HCT116 (cell line): Measurements from ENCODE around the gene LHX4. TPM values are rescaled to one million over a fixed set of nuclear protein-coding genes. Genes with fewer than 3 reads are reported as not detected.

Source experiments
- ATAC-seq: fragments of 200-7000 bp; cut with Tn5 transposase; 2 replicates; pipeline ENCODE4 v1.9.1; 2020; ENCODE audit warnings: mild to moderate bottlenecking, moderate library complexity
- BruUV-seq: library from RNA; stranded (reverse); fragments of 400-500 nt; replicated peaks from 2 replicates; lab custom pipeline; 2021; lab: Mats Ljungman, UMichigan
- CTCF ChIA-PET: fragments of 300-600 bp; sonication (Branson Sonifier 250); formaldehyde crosslinking; loops from one replicate; lab custom pipeline; 2021; ENCODE audit warnings: antibody characterized with exemption; lab: Charles Lee
- POLR2A ChIA-PET: fragments of 300-600, 350-600 bp; sonication (Branson Sonifier 250); formaldehyde crosslinking; loops from one replicate; lab custom pipeline; 2021; ENCODE audit warnings: antibody characterized with exemption; lab: Charles Lee
- RAD21 ChIA-PET, 2 experiments: fragments of 300-600 bp; sonication (Branson Sonifier 250); formaldehyde crosslinking; loops; one replicate each; lab custom pipeline; 2023; ENCODE audit warnings: low total read pairs in 2 of 2; ENCODE audit not compliant: uncharacterized antibody in 2 of 2, unreplicated experiment in 2 of 2, low non-redundant PET in 1 of 2; lab: Charles Lee
- DNase-seq: peaks from one replicate; pipeline ENCODE4 v3.0.0-alpha.2; 2010; ENCODE audit warnings: low read depth, low spot score
- H2AFZ ChIP-seq: fragments of 200-600 bp; shearing (Covaris generic), sonication (generic); 2 replicates; pipeline ENCODE4 v1.6.1; 2017; ENCODE audit warnings: low read depth, mixed run types, mixed read lengths, antibody characterized with exemption, low read length; ENCODE audit not compliant: poor library complexity, severe bottlenecking
- H3K27ac ChIP-seq: 2 replicates; pipeline ENCODE4 v1.5.1; 2012; ENCODE audit warnings: low read depth, low read length
- H3K27me3 ChIP-seq: fragments of 200-600 bp; sonication (generic); 2 replicates; pipeline ENCODE4 v1.6.1; 2016; ENCODE audit warnings: mixed run types, low read length, mixed read lengths; ENCODE audit not compliant: insufficient read depth
- H3K36me3 ChIP-seq, 2 experiments: fragments of 200-500 bp in 1 of 2; fragments of 200-600 bp in 1 of 2; sonication (Bioruptor generic) in 1 of 2; sonication (generic) in 1 of 2; 2 replicates each; pipeline versions ENCODE4 v1.5.1 to v1.6.1; 2014 to 2016; ENCODE audit warnings: low read length in 2 of 2, inconsistent platforms in 1 of 2, mixed read lengths in 1 of 2, mixed run types in 1 of 2; ENCODE audit not compliant: insufficient read depth in 2 of 2, control insufficient read depth in 1 of 2
- H3K4me1 ChIP-seq, 2 experiments: fragments of 200-600 bp in 1 of 2; sonication (generic) in 1 of 2; 2 replicates each; pipeline versions ENCODE4 v1.5.1 to v1.6.1; 2012 to 2017; ENCODE audit warnings: low read length in 2 of 2, inconsistent platforms in 1 of 2, mild to moderate bottlenecking in 1 of 2, mixed read lengths in 1 of 2, mixed run types in 1 of 2, moderate library complexity in 1 of 2; ENCODE audit not compliant: insufficient read depth in 2 of 2, control insufficient read depth in 1 of 2
- H3K4me2 ChIP-seq: fragments of 200-600 bp; sonication (generic); 2 replicates; pipeline ENCODE4 v1.6.1; 2017; ENCODE audit warnings: mixed run types, low read length, mixed read lengths
- H3K4me3 ChIP-seq, 2 experiments: fragments of 200-600 bp in 1 of 2; sonication (generic) in 1 of 2; replicated peaks in 1 of 2; 2 replicates each; pipeline ENCODE4 v1.5.1; 2011 to 2016; ENCODE audit warnings: low read length in 2 of 2, control low read depth in 1 of 2, low read depth in 1 of 2, mild to moderate bottlenecking in 1 of 2, mixed read lengths in 1 of 2, mixed run types in 1 of 2
- H3K79me2 ChIP-seq: fragments of 200-600 bp; sonication (generic); 2 replicates; pipeline ENCODE4 v1.6.1; 2017; ENCODE audit warnings: mild to moderate bottlenecking, mixed run types, low read length, moderate library complexity, mixed read lengths; ENCODE audit not compliant: insufficient read depth
- H3K9ac ChIP-seq: fragments of 200-600 bp; sonication (generic); 2 replicates; pipeline ENCODE4 v1.6.1; 2016; ENCODE audit warnings: low read length, mixed read lengths
- H3K9me2 ChIP-seq: fragments of 200-600 bp; sonication (generic), shearing (Covaris generic); 2 replicates; pipeline ENCODE4 v1.6.1; 2017; ENCODE audit warnings: mixed run types, mild to moderate bottlenecking, moderate library complexity; ENCODE audit not compliant: insufficient read depth
- H3K9me3 ChIP-seq, 2 experiments: fragments of 200-500 bp in 1 of 2; fragments of 200-600 bp in 1 of 2; sonication (Bioruptor generic) in 1 of 2; sonication (generic) in 1 of 2; 2 replicates each; pipeline ENCODE4 v1.6.1; 2014 to 2017; ENCODE audit warnings: low read length in 2 of 2, mixed read lengths in 2 of 2, inconsistent platforms in 1 of 2, low read depth in 1 of 2, mild to moderate bottlenecking in 1 of 2, mixed run types in 1 of 2, moderate library complexity in 1 of 2; ENCODE audit not compliant: control insufficient read depth in 1 of 2, insufficient read depth in 1 of 2
- H4K20me1 ChIP-seq: fragments of 200-600 bp; sonication (generic), shearing (Covaris generic); 2 replicates; pipeline ENCODE4 v1.6.1; 2017; ENCODE audit warnings: mixed run types, mild to moderate bottlenecking, moderate library complexity; ENCODE audit not compliant: insufficient read depth
- CBX3 ChIP-seq: IDR thresholded peaks from 2 replicates; pipeline ENCODE4 v1.6.1; 2012; ENCODE audit warnings: low read depth
- CEBPB ChIP-seq: IDR thresholded peaks from 2 replicates; pipeline ENCODE4 v1.6.1; 2012; ENCODE audit warnings: low read depth
- ELF1 ChIP-seq: IDR thresholded peaks from 2 replicates; pipeline ENCODE4 v1.6.1; 2012; ENCODE audit warnings: low read depth, borderline replicate concordance
- FOSL1 ChIP-seq: IDR thresholded peaks from 2 replicates; pipeline ENCODE4 v1.6.1; 2012; ENCODE audit warnings: low read depth
- POLR2A ChIP-seq: IDR thresholded peaks from 2 replicates; pipeline ENCODE4 v1.7.0; 2011; ENCODE audit warnings: borderline replicate concordance; ENCODE audit not compliant: insufficient read depth, insufficient read length; ENCODE audit errors: extremely low read depth
- POLR2AphosphoS5 ChIP-seq: IDR thresholded peaks from 2 replicates; pipeline ENCODE4 v1.6.1; 2011; ENCODE audit warnings: mild to moderate bottlenecking, low read depth, low read length, moderate library complexity
- SIN3A ChIP-seq: IDR thresholded peaks from 2 replicates; pipeline ENCODE4 v1.6.1; 2012; ENCODE audit warnings: low read depth
- TCF7L2 ChIP-seq: IDR thresholded peaks from 2 replicates; pipeline ENCODE4 v1.7.0; 2011; ENCODE audit warnings: borderline replicate concordance, inconsistent platforms; ENCODE audit not compliant: insufficient read depth, insufficient read length; ENCODE audit errors: extremely low read depth
- intact Hi-C: fragments of 100-400 bp; cut with micrococcal nuclease; formaldehyde crosslinking; loops from 2 replicates; pipeline ENCODE4 v1.10.0; 2022
- total RNA-seq: library from RNA; stranded (reverse); gene quantifications from one replicate; pipeline ENCODE4 v1.2.1, GENCODE V29; 2021; ENCODE audit not compliant: unreplicated experiment
- TF ChIP-seq, protein P1 (sequence below), 3 experiments: fragments of 200-600 bp in 1 of 3; sonication (generic) in 1 of 3; IDR thresholded peaks in 2 of 3; conservative IDR thresholded peaks in 1 of 3; 2 replicates each; pipeline ENCODE4 v1.5.1; 2012 to 2017; ENCODE audit warnings: low read depth in 2 of 3, low read length in 2 of 3, antibody characterized with exemption in 1 of 3, borderline replicate concordance in 1 of 3, control low read depth in 1 of 3, mild to moderate bottlenecking in 1 of 3, mixed read lengths in 1 of 3, mixed run types in 1 of 3, moderate library complexity in 1 of 3; ENCODE audit not compliant: insufficient read depth in 1 of 3
- TF ChIP-seq, protein P2 (sequence below): IDR thresholded peaks from 2 replicates; pipeline ENCODE4 v1.6.1; 2012

Gene LHX4
- total RNA-seq, 1 experiment from 2014 or later: 0.44 TPM

DNA sequence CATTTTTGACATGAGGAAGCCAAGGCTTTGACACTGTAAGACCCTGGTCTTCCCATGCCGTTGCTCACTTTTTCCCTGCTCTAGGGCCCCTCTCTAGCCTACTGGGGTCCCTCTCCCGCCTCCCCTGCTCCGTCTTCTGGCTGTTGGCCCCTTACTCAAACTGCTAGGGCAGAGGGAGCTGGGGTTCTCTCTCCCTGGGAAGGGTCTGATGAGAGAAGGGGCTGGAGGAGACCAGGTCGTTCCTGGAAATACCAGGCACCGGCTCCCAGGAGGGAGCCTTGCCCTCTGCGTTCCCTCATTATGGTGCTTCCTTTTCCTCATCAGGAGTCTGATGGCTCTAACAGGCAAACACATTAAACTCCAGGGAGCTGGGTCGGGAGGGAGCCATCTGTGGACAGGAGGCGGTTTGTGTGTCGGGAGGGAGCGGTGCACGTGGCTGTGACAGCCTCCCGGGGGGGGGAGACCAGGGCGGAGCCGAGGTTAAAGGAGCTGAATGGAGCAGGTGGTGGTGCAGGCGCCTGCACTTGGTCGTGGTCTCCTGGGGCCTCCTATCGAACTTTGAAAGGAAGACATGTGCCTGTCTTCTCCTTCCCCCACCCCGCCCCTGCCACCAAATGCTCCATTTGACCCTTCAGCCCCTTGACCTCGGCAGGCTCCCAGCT is 35.4 kb upstream of the LHX4 start:
- RAD21 ChIA-PET: no interaction called here

More for the DNA sequence above, 35.4 kb upstream of the LHX4 start:
- CTCF ChIA-PET: no interaction called here
- Histone ChIP-seq H3K9me3 (no peaks in the 10 kb centered on the region), H3K27ac (no peak overlapping the region), H3K79me2 (no peaks in the 10 kb centered on the region), H2AFZ (no peak overlapping the region), H3K36me3 (no peaks in the 10 kb centered on the region), H4K20me1 (no peaks in the 10 kb centered on the region), H3K4me1 (no peaks in the 10 kb centered on the region), H3K9me2 (no peaks in the 10 kb centered on the region), H3K4me3 (no peak overlapping the region), H3K9ac (no peak overlapping the region), H3K27me3 (no peaks in the 10 kb centered on the region), H3K4me2 (no peak overlapping the region)
- DNase-seq: no peak
- intact Hi-C loops: no loop called here
- no TSS peak for BruUV-seq
- no peak for TF ChIP-seq TCF7L2
- TF ChIP-seq, protein P1, sequence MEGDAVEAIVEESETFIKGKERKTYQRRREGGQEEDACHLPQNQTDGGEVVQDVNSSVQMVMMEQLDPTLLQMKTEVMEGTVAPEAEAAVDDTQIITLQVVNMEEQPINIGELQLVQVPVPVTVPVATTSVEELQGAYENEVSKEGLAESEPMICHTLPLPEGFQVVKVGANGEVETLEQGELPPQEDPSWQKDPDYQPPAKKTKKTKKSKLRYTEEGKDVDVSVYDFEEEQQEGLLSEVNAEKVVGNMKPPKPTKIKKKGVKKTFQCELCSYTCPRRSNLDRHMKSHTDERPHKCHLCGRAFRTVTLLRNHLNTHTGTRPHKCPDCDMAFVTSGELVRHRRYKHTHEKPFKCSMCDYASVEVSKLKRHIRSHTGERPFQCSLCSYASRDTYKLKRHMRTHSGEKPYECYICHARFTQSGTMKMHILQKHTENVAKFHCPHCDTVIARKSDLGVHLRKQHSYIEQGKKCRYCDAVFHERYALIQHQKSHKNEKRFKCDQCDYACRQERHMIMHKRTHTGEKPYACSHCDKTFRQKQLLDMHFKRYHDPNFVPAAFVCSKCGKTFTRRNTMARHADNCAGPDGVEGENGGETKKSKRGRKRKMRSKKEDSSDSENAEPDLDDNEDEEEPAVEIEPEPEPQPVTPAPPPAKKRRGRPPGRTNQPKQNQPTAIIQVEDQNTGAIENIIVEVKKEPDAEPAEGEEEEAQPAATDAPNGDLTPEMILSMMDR (IDR thresholded peaks at IDR 0.05 in 2 of 3, conservative IDR thresholded peaks at IDR 0.05 in 1 of 3; ENCODE audit: borderline replicate concordance in 1 of 3, insufficient read depth in 1 of 3, low read depth in 2 of 3, low read length in 2 of 3): no peak
- TF ChIP-seq FOSL1: no peak
- no peak for TF ChIP-seq ELF1
- no peak for TF ChIP-seq POLR2A
- no peak for TF ChIP-seq SIN3A
- TF ChIP-seq CEBPB: no peak
- no peak for TF ChIP-seq CBX3
- TF ChIP-seq, protein P2, sequence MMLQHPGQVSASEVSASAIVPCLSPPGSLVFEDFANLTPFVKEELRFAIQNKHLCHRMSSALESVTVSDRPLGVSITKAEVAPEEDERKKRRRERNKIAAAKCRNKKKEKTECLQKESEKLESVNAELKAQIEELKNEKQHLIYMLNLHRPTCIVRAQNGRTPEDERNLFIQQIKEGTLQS: no peak
- no peak for TF ChIP-seq POLR2AphosphoS5
- ATAC-seq: no peak
- POLR2A ChIA-PET: no interaction called here
